ENCODE measurements around the gene CENPV. TPM values are rescaled to one million over a fixed set of nuclear protein-coding genes. Genes with fewer than 3 reads are reported as not detected.

The CENPV gene
- total RNA-seq, 2 experiments from 2014 or later, result 18.6 to 19.7 TPM

DNA sequence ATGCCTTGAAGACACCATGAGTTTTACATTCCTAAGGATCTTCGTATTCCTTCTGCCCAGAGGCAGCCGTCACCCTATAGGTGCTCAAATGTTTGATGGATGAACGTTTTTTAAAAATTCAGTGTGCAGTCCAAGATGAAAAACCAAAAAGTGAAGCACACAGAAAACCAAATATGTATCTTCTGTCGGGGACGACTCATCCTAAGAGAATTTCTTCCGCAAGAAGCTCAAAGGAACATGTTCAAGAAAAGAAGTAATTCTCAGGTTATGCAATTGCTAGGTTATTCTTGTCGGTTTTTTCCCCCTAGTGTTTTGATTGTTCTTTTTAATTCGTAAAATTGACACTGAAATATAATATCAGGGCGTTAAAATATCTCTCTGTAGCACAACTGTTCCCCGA lies 1.4 kb downstream of the CENPV start:
- no peak overlapping the region for H3K27ac Mint-ChIP-seq
- peak overlapping the region; percentile 94 for H3K4me3 Mint-ChIP-seq
- DNase-seq (no peak), ATAC-seq (ENCODE audit: low read depth) (no peak)
- POLR2A ChIA-PET, result interaction anchor here (1.2 to 2.8 kb wide), 7 partner anchors 15 to 135 kb away, joined by 3 to 14 read pairs (median 6); partner anchors contain the start of genes PIGL, TRPV2 and UBB
- H3K36me3 Mint-ChIP-seq, result peaks cover 2% of the 10 kb centered on the region
- no peaks in the 10 kb centered on the region for H3K9me3 Mint-ChIP-seq
- peaks cover 21% of the 10 kb centered on the region for H3K4me1 Mint-ChIP-seq
- peaks cover 3% of the 10 kb centered on the region for H3K27me3 Mint-ChIP-seq

DNA sequence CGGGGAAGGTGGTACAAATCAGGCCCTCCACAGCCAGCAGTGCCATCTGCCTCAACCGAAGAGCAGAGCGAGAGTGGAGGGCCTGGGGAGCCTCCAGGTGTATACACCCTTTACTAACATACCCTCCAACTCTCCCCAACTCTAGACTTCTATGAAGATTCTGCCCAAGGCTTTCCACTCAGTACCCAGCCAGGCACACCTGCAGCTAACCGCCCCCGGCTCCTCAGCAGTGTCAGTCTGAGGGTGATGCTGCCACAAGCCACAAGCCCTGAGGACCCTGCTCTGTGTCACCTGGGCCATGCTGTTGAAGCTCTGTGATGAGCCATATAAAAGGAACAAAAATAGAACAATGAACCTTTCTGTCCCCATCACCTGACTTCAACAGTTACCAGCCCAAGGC lies 3.8 kb downstream of the CENPV start:
- Mint-ChIP-seq H3K36me3 (peaks cover 3% of the 10 kb centered on the region), H3K9me3 (no peaks in the 10 kb centered on the region), H3K27ac (no peak overlapping the region), H3K27me3 (no peaks in the 10 kb centered on the region), H3K4me1 (peaks cover 19% of the 10 kb centered on the region), H3K4me3 (no peak overlapping the region)
- POLR2A ChIA-PET, result interaction anchor here (0.7 to 1.1 kb wide), 3 partner anchors 11 to 133 kb away, joined by 3 read pairs; no protein-coding TSS in a partner anchor
- ATAC-seq (ENCODE audit: low read depth) (no peak), DNase-seq (no peak)

- DNase-seq, result no peak
- Mint-ChIP-seq H3K4me3 (no peak overlapping the region), H3K4me1 (peaks cover 16% of the 10 kb centered on the region), H3K9me3 (no peaks in the 10 kb centered on the region), H3K27ac (no peak overlapping the region), H3K36me3 (peaks cover 9% of the 10 kb centered on the region), H3K27me3 (no peaks in the 10 kb centered on the region)
- POLR2A ChIA-PET, result no interaction called here
- no peak for ATAC-seq (ENCODE audit: low read depth)
Observed at GRCh38 chr17:16348586-16348985, 4.7 kb downstream of the CENPV start.

DNA sequence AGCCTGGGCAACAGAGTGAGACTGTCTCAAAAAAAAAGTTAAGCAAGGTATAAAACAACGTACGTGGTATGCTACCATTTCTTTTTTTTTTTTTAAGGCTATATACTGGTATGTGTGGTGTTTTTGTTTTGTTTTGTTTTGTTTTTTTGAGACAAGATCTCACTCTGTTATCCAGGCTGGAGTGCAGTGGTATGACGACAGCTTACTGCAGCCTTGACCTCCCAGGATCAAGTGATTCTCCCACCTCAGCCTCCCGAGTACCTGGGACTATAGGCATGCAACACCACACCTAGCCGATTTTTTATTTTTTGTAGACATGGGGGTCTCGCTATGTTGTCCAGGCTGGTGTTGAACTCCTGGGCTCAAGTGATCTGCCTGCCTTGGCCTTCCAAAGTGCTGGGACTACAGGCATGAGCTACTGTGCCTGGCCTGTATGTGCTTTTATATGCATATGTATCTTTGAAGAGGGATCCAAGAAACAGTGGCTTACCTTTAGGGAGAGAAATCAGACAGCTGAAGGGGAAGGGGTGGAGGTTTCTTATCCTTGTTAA lies 6.5 kb downstream of the CENPV start:
- peaks cover 13% of the 10 kb centered on the region for H3K36me3 Mint-ChIP-seq
- no peaks in the 10 kb centered on the region for H3K9me3 Mint-ChIP-seq
- no peak overlapping the region for H3K4me3 Mint-ChIP-seq
- POLR2A ChIA-PET, result interaction anchor here (0.6 kb wide), 1 partner anchor 68 kb away, joined by 3 read pairs; no protein-coding TSS in a partner anchor
- H3K27me3 Mint-ChIP-seq, result no peaks in the 10 kb centered on the region
- H3K27ac Mint-ChIP-seq, result no peak overlapping the region
- no peak for DNase-seq
- H3K4me1 Mint-ChIP-seq, result peaks cover 10% of the 10 kb centered on the region
- no peak for ATAC-seq (ENCODE audit: low read depth)

GRCh38 chr17:16345565-16345964 lies 7.7 kb downstream of the CENPV start:
- no peak for DNase-seq
- no peaks in the 10 kb centered on the region for H3K9me3 Mint-ChIP-seq
- H3K27ac Mint-ChIP-seq, result no peak overlapping the region
- no peak for ATAC-seq (ENCODE audit: low read depth)
- H3K27me3 Mint-ChIP-seq, result no peaks in the 10 kb centered on the region
- POLR2A ChIA-PET, result no interaction called here
- H3K36me3 Mint-ChIP-seq, result peaks cover 13% of the 10 kb centered on the region
- H3K4me3 Mint-ChIP-seq, result no peak overlapping the region
- peaks cover 4% of the 10 kb centered on the region for H3K4me1 Mint-ChIP-seq

GRCh38 chr17:16343569-16343968 lies 9.7 kb downstream of the CENPV start:
- no peak for ATAC-seq (ENCODE audit: low read depth)
- POLR2A ChIA-PET, result interaction anchor here (0.6 kb wide), 1 partner anchor 52 kb away, joined by 3 read pairs; no protein-coding TSS in a partner anchor
- Mint-ChIP-seq H3K36me3 (peaks cover 13% of the 10 kb centered on the region), H3K4me3 (no peak overlapping the region), H3K4me1 (peaks cover 2% of the 10 kb centered on the region), H3K27ac (peak overlapping the region; percentile 21), H3K9me3 (no peaks in the 10 kb centered on the region), H3K27me3 (no peaks in the 10 kb centered on the region)
- no peak for DNase-seq

- H3K27ac Mint-ChIP-seq, result no peak overlapping the region
- H3K4me3 Mint-ChIP-seq, result no peak overlapping the region
- H3K4me1 Mint-ChIP-seq, result peaks cover 2% of the 10 kb centered on the region
- DNase-seq, result no peak
- no peak for ATAC-seq (ENCODE audit: low read depth)
- no peaks in the 10 kb centered on the region for H3K9me3 Mint-ChIP-seq
- POLR2A ChIA-PET, result interaction anchor here (0.6 kb wide), 1 partner anchor 51 kb away, joined by 3 read pairs; no protein-coding TSS in a partner anchor
- H3K27me3 Mint-ChIP-seq, result no peaks in the 10 kb centered on the region
- peaks cover 13% of the 10 kb centered on the region for H3K36me3 Mint-ChIP-seq
Observed at GRCh38 chr17:16342979-16343378, 10.3 kb downstream of the CENPV start.

- H3K27me3 Mint-ChIP-seq, result no peaks in the 10 kb centered on the region
- no peak overlapping the region for H3K4me3 Mint-ChIP-seq
- POLR2A ChIA-PET, result no interaction called here
- H3K36me3 Mint-ChIP-seq, result peaks cover 13% of the 10 kb centered on the region
- H3K27ac Mint-ChIP-seq, result no peak overlapping the region
- peaks cover 2% of the 10 kb centered on the region for H3K4me1 Mint-ChIP-seq
- ATAC-seq (ENCODE audit: low read depth) (no peak), DNase-seq (no peak)
- H3K9me3 Mint-ChIP-seq, result no peaks in the 10 kb centered on the region
Observed at GRCh38 chr17:16339959-16340358, 13.3 kb downstream of the CENPV start.

GRCh38 chr17:16339402-16339801 lies 13.9 kb downstream of the CENPV start:
- H3K4me1 Mint-ChIP-seq, result peaks cover 2% of the 10 kb centered on the region
- POLR2A ChIA-PET, result no interaction called here
- no peaks in the 10 kb centered on the region for H3K9me3 Mint-ChIP-seq
- DNase-seq (no peak), ATAC-seq (ENCODE audit: low read depth) (no peak)
- H3K27me3 Mint-ChIP-seq, result no peaks in the 10 kb centered on the region
- peaks cover 12% of the 10 kb centered on the region for H3K36me3 Mint-ChIP-seq
- no peak overlapping the region for H3K27ac Mint-ChIP-seq
- no peak overlapping the region for H3K4me3 Mint-ChIP-seq

GRCh38 chr17:16338391-16338790 lies 14.9 kb downstream of the CENPV start:
- no peak overlapping the region for H3K4me3 Mint-ChIP-seq
- ATAC-seq (ENCODE audit: low read depth) (no peak), DNase-seq (no peak)
- H3K27me3 Mint-ChIP-seq, result no peaks in the 10 kb centered on the region
- peaks cover 4% of the 10 kb centered on the region for H3K36me3 Mint-ChIP-seq
- POLR2A ChIA-PET, result interaction anchor here (0.9 kb wide), 1 partner anchor 12 kb away, joined by 3 read pairs; no protein-coding TSS in a partner anchor
- H3K27ac Mint-ChIP-seq, result no peak overlapping the region
- H3K4me1 Mint-ChIP-seq, result no peaks in the 10 kb centered on the region
- H3K9me3 Mint-ChIP-seq, result no peaks in the 10 kb centered on the region

DNA sequence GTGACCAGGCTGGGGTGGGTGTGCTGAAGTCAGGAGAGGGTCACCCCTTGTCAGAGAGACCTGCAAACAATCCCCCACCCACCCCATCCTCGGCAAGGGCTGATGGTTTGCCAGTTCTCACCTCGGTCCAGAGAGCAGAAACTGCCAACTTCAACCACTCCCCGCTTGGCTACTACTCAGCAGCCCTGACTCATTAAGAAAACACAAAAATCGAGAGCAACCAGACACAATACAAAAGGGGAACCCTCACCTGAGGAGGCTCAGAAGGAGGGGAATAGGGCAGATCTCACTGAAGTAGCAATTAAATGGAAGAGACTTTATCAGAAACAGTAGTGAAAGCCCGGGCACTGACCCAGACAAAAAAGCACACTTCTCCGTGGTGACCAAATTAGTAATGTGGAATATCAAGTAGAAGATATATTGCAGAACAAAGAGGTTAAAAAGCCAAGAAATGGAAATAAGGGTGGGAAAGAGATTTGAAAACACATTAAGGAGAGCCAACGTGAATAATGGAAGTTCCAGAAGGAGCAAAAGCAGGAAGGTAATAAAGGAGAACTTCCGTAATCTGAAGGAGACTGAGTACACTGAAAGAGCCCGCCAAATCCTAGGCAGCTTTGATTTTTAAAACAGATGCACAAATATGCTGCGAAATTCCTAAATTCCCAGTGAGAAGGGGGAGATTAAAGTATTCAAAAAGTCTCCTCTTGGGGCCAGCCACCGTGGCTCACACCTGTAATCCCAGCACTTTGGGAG lies 23.6 kb downstream of the CENPV start:
- H3K4me3 Mint-ChIP-seq, result no peak overlapping the region
- ATAC-seq (ENCODE audit: low read depth) (no peak), DNase-seq (no peak)
- H3K27me3 Mint-ChIP-seq, result no peaks in the 10 kb centered on the region
- no peaks in the 10 kb centered on the region for H3K36me3 Mint-ChIP-seq
- H3K9me3 Mint-ChIP-seq, result no peaks in the 10 kb centered on the region
- POLR2A ChIA-PET, result no interaction called here
- H3K27ac Mint-ChIP-seq, result no peak overlapping the region
- no peaks in the 10 kb centered on the region for H3K4me1 Mint-ChIP-seq

GRCh38 chr17:16328997-16329396 lies 24.3 kb downstream of the CENPV start:
- Mint-ChIP-seq H3K27ac (no peak overlapping the region), H3K4me1 (no peaks in the 10 kb centered on the region), H3K27me3 (no peaks in the 10 kb centered on the region), H3K36me3 (no peaks in the 10 kb centered on the region), H3K4me3 (no peak overlapping the region), H3K9me3 (no peaks in the 10 kb centered on the region)
- POLR2A ChIA-PET, result no interaction called here
- DNase-seq (no peak), ATAC-seq (ENCODE audit: low read depth) (no peak)

GRCh38 chr17:16327018-16327417 lies 26.3 kb downstream of the CENPV start:
- ATAC-seq (ENCODE audit: low read depth), result no peak
- no peak overlapping the region for H3K4me3 Mint-ChIP-seq
- peaks cover 2% of the 10 kb centered on the region for H3K36me3 Mint-ChIP-seq
- POLR2A ChIA-PET, result interaction anchor here (0.7 kb wide), 1 partner anchor 9 kb away, joined by 4 read pairs; no protein-coding TSS in a partner anchor
- H3K27me3 Mint-ChIP-seq, result no peaks in the 10 kb centered on the region
- H3K4me1 Mint-ChIP-seq, result no peaks in the 10 kb centered on the region
- no peaks in the 10 kb centered on the region for H3K9me3 Mint-ChIP-seq
- H3K27ac Mint-ChIP-seq, result no peak overlapping the region
- no peak for DNase-seq

DNA sequence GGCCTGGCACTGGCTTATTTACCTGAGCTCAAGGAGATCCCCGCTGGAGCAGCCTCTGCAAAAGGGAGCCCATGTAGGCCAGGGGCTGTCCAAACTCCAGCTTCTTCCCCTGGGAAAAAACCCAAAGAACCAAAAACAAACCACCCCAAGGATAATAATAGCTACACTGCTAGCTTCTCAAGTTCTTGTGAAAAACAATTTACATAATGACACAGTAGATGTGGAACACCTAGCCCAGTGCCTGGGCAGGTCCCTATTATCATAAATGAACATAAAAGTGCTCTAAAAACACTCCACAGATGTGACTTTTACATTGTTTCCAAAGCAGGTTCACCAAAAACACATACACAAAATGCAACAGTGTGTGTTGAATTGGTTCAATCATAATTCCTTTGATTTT lies 27.3 kb downstream of the CENPV start:
- ATAC-seq (ENCODE audit: low read depth) (no peak), DNase-seq (no peak)
- H3K9me3 Mint-ChIP-seq, result no peaks in the 10 kb centered on the region
- peaks cover 2% of the 10 kb centered on the region for H3K36me3 Mint-ChIP-seq
- H3K4me3 Mint-ChIP-seq, result no peak overlapping the region
- POLR2A ChIA-PET, result no interaction called here
- no peak overlapping the region for H3K27ac Mint-ChIP-seq
- H3K27me3 Mint-ChIP-seq, result no peaks in the 10 kb centered on the region
- no peaks in the 10 kb centered on the region for H3K4me1 Mint-ChIP-seq

All from activated naive CD8-positive, alpha-beta T cell treated with anti-CD3 and anti-CD28 coated beads, Interleukin-2, amount 10 ng/mL, durations not matched to agents 7 days and 5 days (primary cell).